Glomerular endothelial cell (primary cell): ENCODE measurements around the gene DAND5. TPM values are rescaled to one million over a fixed set of nuclear protein-coding genes. Genes with fewer than 3 reads are reported as not detected.
"Not testable (repeated sequence)": the region's sequence is repeated elsewhere in the genome, so short reads cannot be mapped to it uniquely, and the experiment has no call there.

Experiments used
- DNase-seq: peaks from one replicate; pipeline ENCODE4 v3.0.0-alpha.2; 2011; ENCODE audit warnings: low read depth, low spot score; ENCODE audit errors: extremely low read depth
- total RNA-seq: library from RNA; depleted of rRNA; stranded (reverse); fragments of >200 nt; gene quantifications from 2 replicates; pipeline ENCODE4 v1.2.3, GENCODE V29; 2015

The DAND5 gene
- total RNA-seq, 1 donor from 2014 or later = not detected

DNA sequence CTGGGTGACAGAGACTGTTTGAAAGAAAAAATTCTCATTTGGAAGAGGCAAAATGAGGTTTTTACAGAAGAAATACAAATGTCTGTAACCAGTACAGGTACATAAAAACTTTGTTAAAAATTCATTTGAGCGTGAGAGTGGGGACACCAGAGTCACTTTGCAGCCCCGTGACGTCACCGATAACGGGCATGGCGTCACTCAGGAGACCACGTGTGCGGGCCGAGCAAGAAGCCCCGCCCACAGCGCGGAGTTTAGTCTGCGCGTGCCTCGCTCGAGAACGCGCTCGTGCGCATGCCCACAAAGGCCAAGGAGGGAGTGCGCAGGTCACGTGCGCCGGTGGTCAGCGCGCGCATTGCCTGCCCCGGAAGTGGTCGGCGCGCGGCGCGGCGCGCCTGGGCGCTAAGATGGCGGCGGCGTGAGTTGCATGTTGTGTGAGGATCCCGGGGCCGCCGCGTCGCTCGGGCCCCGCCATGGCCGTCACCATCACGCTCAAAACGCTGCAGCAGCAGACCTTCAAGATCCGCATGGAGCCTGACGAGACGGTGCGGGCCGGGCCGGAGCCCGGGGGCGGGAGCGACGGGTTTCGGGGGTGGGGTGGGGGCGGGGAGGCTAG, 23.8 kb upstream of the DAND5 start, which contains the start of gene RAD23A:
RAD23A (plus strand) TSS at position 384 of the 613 bp plus-strand sequence; CDS start at position 471, 87 bp downstream.
- peak; percentile 78 for DNase-seq

- DNase-seq = no peak
Measured at GRCh38 chr19:12946092-12946721, 23.2 kb upstream of the DAND5 start.

DNA sequence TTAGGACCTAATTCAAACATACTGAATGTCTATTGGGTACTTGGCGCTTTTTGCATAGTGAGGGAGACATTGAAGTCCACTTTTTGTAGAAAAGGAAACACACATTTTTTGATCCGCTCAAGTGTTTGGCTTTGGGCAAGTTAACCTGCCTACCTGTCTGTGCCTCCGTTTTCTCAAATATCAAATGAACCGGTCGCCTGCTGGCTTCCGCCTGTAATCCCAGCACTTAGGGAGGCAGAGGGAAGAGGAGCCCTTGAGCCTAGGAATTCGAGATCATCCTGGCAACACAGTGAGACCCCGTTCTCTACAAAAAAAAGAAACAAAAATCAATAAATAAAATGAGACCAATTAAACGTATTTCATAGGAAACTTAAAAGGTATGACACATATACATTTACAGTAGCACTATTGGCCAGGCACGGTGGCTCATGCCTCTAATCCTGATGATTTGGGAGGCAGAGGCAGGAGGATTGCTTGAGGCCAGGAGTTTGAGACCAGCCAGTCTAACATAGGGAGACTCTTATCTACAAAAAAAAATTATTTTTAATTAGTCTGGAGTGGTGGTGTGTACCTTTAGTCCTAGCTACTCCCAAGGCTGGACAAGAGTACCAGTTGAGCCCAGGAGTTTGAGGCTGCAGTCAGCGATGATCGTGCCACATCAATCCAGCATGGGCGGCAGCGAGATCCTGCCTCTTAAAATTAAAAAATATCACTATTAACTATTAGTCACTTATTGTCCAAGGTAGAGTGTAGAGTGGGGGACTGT, 22.5 kb upstream of the DAND5 start:
- no peak for DNase-seq

- DNase-seq = no peak
Measured at GRCh38 chr19:12947702-12948611, 21.4 kb upstream of the DAND5 start.

GRCh38 chr19:12948612-12949362, 20.6 kb upstream of the DAND5 start:
- DNase-seq = no peak

DNA sequence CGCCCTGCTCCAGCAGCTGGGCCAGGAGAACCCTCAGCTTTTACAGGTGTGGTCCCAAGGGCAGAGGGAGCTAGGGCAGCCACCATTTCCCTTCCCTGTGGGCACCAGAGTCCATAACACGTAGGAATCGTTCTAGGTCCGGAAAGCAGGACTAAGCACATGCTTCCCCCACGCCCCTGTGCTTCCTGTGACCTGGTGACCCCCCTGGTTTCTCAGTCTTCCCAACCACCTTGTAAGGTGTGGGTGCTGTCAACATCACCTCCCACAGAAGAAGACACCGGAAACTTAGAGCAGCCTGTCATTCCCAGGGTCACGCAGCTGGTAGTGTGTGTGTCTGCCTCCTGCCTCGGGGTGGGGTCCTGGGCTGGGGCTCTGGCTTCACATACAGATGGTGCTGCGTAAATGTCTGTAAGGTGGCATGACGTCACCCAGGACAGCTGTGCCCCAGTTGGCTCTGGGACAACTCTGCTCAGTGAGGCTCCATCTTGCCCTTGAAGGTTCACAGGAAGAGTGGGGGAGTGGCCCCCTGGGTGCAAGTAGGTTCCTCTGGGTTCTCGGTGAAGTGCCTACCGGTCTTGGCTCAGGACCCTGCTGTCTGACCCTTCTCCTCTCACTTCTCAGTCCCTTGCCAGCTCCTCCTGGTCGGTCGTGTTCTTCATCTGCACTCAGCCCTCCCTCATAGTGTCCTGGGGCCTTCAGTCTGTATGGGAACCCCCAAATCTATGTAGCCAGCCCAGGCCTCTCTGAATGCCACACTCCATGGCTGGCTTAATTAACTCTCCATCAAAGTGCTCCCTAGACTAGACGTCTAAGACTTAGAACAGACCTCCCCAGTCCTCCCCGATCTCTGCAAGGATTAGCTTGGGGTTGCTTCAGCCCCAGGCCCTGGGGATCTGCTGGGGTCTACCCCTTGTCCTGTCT, 19.8 kb upstream of the DAND5 start:
- no peak for DNase-seq

GRCh38 chr19:12952050-12952449, 17.3 kb upstream of the DAND5 start:
- DNase-seq = not testable (repeated sequence)

GRCh38 chr19:12952488-12953137, 16.8 kb upstream of the DAND5 start:
- peak; percentile 66 for DNase-seq

DNA sequence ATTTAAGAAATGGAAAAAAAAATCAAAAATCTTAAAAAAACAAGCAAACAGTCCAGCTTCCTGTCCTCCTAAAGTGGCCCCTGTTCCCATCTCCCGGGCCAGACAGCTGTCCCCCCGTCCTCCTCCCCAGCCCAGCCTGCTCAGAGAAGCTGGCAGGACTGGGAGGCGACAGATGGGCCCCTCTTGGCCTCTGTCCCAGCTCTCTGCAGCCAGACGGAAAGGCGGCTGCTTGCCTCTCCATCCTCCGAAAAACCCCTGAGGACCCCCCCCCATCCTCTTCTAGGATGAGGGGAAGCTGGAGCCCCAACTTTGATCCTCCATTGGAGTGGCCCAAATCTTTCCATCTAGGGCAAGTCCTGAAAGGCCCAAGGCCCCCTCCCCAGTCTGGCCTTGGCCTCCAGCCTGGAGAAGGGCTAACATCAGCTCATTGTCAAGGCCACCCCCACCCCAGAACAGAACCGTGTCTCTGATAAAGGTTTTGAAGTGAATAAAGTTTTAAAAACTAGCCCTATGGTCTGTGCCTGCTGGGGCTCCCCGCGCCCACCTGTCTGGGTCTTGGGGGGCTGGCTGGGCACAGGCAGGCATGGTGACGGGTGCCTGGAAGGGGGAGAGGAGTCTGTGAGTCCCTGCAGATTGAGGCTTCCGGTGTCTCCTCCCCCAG, 16.1 kb upstream of the DAND5 start:
- no peak for DNase-seq

DNA sequence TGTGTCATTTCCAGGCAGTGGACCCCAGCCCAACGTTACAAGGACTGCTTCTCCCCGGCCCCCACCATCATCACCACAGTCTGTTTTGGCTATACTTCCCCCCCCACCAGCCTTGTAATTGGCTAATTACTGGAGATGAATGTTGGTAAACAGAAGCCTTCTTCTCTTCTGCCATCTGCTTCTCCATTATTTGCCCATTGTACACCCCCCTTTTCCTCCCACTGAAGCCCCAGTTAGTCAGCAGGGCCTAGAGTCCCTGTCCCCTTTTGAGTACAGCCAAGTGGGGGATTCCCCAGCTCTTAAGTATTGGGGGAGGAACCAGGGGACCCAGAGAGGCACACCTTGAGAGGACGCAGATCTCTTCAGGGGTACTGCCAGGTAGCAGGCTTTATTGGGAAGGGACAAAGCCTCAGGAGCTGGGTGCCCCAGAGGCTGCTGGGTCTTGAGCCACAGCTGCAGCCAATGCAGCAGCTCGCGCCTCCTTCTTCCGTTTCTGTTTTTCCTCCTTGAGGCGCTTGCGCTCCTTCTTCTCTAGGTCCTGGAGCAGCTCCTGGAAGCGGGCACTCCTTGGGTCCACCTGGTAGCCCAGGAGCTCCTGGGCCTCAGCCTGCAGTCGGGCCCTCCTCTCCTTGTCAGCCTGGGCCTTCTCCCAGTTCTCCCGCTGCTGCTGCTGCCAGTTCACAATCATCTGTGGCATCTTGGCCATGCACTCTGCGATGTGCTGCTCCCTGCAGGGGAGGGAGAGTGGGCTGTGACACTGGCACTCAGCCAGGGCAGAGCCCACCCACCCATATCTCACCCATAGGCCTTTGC, 15.4 kb upstream of the DAND5 start:
- DNase-seq = no peak

DNA sequence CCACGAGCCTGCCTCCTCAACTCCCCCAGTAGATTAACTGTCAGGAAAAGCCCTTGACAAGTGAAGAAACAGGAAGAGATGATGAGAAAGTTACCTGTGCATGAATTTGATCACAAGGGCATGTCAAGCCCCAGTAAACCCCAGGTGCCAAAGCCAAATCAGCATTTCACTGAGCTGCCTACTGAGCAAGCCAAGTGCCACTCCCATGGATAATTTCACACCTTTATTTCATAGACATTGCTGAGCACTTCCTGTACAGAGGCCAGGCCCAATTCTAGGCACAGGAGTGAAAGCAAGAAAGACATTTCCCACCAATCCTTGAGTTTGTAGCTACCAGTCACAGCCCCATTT, 14.8 kb upstream of the DAND5 start:
- DNase-seq = no peak

DNA sequence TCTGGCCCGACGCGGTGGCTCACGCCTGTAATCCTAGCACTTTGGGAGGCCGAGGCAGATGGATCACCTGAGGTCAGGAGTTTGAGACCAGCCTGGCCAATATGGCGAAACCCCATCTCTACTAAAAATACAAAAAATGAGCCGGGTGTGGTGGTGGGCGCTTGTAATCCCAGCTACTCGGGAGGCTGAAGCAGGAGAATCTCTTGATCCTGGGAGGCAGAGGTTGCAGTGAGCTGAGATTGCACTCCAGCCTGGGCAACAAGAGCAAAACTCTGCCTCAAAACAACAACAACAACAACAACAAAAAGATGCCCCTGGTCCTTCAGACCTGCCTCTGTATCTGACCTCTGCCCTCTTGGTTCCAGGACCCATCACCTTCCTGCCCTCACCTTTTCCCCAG, 13.8 kb upstream of the DAND5 start:
- not testable (repeated sequence) for DNase-seq

- DNase-seq = no peak
Measured at GRCh38 chr19:12955996-12956395, 13.4 kb upstream of the DAND5 start.

- no peak for DNase-seq
Measured at GRCh38 chr19:12956446-12957388, 12.7 kb upstream of the DAND5 start, which contains the start of gene GADD45GIP1. Gene GADD45GIP1 (minus strand): TSS chr19:12957223. CDS start chr19:12957212, 11 bp downstream.

DNA sequence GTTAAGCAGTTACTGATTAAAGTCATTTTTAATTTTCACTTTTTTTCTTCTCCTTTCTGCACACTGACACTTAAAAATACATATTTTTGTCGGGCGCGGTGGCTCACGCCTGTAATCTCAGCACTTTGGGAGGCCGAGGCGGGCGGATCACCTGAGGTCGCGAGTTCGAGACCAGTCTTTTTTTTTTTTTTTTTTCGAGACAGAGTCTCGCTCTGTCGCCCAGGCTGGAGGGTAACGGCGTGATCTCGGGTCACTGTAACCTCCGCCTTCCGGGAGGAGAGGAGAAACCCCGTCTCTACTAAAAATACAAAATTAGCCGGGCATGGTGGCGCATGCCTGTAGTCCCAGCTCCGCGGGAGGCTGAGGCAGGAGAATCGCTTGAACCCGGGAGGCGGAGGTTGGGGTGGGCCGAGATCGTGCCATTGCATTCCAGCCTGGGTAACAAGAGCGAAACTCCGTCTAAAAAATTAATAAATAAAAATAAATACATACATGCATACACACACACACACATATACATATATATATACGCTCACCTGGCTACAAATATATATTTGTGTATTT, 11.9 kb upstream of the DAND5 start:
- not testable (repeated sequence) for DNase-seq

DNA sequence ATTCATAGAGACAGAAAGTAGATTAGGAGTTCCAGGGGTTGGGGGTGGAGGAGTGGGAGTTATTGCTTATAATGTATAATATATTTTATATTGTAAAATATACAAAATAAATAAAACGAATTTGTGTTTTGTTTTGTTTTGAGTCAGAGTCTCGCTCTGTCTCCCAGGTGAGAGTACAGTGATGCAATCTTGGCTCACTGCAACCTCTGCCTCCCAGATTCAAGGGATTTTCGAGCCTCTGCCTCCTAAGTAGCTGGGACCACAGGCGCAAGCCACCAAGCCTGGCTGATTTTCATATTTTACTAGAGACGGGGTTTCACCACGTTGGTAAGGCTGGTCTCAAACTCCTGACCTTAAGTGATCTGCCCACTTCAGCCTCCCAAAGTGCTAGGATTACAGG, 9.9 kb upstream of the DAND5 start:
- no peak for DNase-seq
